Measurements from ENCODE around the gene COL1A1. TPM values are rescaled to one million over a fixed set of nuclear protein-coding genes. Genes with fewer than 3 reads are reported as not detected.

COL1A1 gene
- polyA plus RNA-seq (ENCODE audit: insufficient read length in 12 of 12) = over 10,000 TPM in 1 of 12 donors, 1,000 to 10,000 TPM in 11; 2,279 to 10,060 (median 4,381) TPM
- long read RNA-seq, donor 1, full-length matches to known transcripts = 36 of 250 reads
- long read RNA-seq, donor 1, partial matches to known transcripts = 214 of 250 reads
- long read RNA-seq, donor 1, other reads (novel, unspliced or antisense) = 0 of 250 reads
- long read RNA-seq, donor 2, full-length matches to known transcripts = 373 of 2,343 reads
- long read RNA-seq, donor 2, partial matches to known transcripts = 1,931 of 2,343 reads
- long read RNA-seq, donor 2, other reads (novel, unspliced or antisense) = 39 of 2,343 reads
- long read RNA-seq, donor 3, full-length matches to known transcripts = 186 of 2,202 reads
- long read RNA-seq, donor 3, partial matches to known transcripts = 2,016 of 2,202 reads
- long read RNA-seq, donor 3, other reads (novel, unspliced or antisense) = 0 of 2,202 reads
- long read RNA-seq, donor 4, full-length matches to known transcripts = 251 of 1,291 reads
- long read RNA-seq, donor 4, partial matches to known transcripts = 1,028 of 1,291 reads
- long read RNA-seq, donor 4, other reads (novel, unspliced or antisense) = 12 of 1,291 reads
- long read RNA-seq, donor 5, full-length matches to known transcripts = 296 of 1,445 reads
- long read RNA-seq, donor 5, partial matches to known transcripts = 1,137 of 1,445 reads
- long read RNA-seq, donor 5, other reads (novel, unspliced or antisense) = 12 of 1,445 reads
- long read RNA-seq, donor 6, full-length matches to known transcripts = 239 of 1,014 reads
- long read RNA-seq, donor 6, partial matches to known transcripts = 765 of 1,014 reads
- long read RNA-seq, donor 6, other reads (novel, unspliced or antisense) = 10 of 1,014 reads
- long read RNA-seq, donor 7, full-length matches to known transcripts = 346 of 1,297 reads
- long read RNA-seq, donor 7, partial matches to known transcripts = 938 of 1,297 reads
- long read RNA-seq, donor 7, other reads (novel, unspliced or antisense) = 13 of 1,297 reads
- long read RNA-seq, donor 8, full-length matches to known transcripts = 440 of 2,567 reads
- long read RNA-seq, donor 8, partial matches to known transcripts = 2,090 of 2,567 reads
- long read RNA-seq, donor 8, other reads (novel, unspliced or antisense) = 37 of 2,567 reads
- long read RNA-seq, donor 9, full-length matches to known transcripts = 297 of 2,815 reads
- long read RNA-seq, donor 9, partial matches to known transcripts = 2,504 of 2,815 reads
- long read RNA-seq, donor 9, other reads (novel, unspliced or antisense) = 14 of 2,815 reads
- long read RNA-seq, donor 10, full-length matches to known transcripts = 604 of 2,529 reads
- long read RNA-seq, donor 10, partial matches to known transcripts = 1,854 of 2,529 reads
- long read RNA-seq, donor 10, other reads (novel, unspliced or antisense) = 71 of 2,529 reads
- long read RNA-seq, donor 11, full-length matches to known transcripts = 513 of 6,301 reads
- long read RNA-seq, donor 11, partial matches to known transcripts = 5,711 of 6,301 reads
- long read RNA-seq, donor 11, other reads (novel, unspliced or antisense) = 77 of 6,301 reads

- DNase-seq = peak; percentile 95
These were observed at the start of gene COL1A1 for GRCh38 chr17:50201276-50201854. TSS of gene COL1A1 (minus strand) at chr17:50201631. CDS start at chr17:50201513, 118 bp downstream.

GRCh38 chr17:50248255-50248654 lies 46.8 kb upstream of the COL1A1 start:
- DNase-seq = no peak

- no peak for DNase-seq
These were observed 43.3 kb upstream of the COL1A1 start for GRCh38 chr17:50244771-50245170.

- DNase-seq = no peak
These were observed 40.0 kb upstream of the COL1A1 start for GRCh38 chr17:50241431-50241830.

- no peak for DNase-seq
These were observed 39.4 kb upstream of the COL1A1 start for GRCh38 chr17:50240851-50241250.

- no peak for DNase-seq
These were observed 38.5 kb upstream of the COL1A1 start for GRCh38 chr17:50239937-50240336.

- no peak for DNase-seq
These were observed 37.3 kb upstream of the COL1A1 start for GRCh38 chr17:50238601-50239280.

- DNase-seq = no peak
These were observed 36.5 kb upstream of the COL1A1 start for GRCh38 chr17:50237901-50238300.

GRCh38 chr17:50234581-50234980 lies 33.1 kb upstream of the COL1A1 start:
- no peak for DNase-seq

- no peak for DNase-seq
These were observed 24.3 kb upstream of the COL1A1 start for GRCh38 chr17:50225701-50226240.

GRCh38 chr17:50222922-50223321 lies 21.5 kb upstream of the COL1A1 start:
- no peak for DNase-seq

GRCh38 chr17:50221864-50222545 lies 20.6 kb upstream of the COL1A1 start:
- no peak for DNase-seq

- no peak for DNase-seq
These were observed 19.9 kb upstream of the COL1A1 start for GRCh38 chr17:50221266-50221863.

GRCh38 chr17:50220811-50221210 lies 19.4 kb upstream of the COL1A1 start:
- DNase-seq = no peak

GRCh38 chr17:50219939-50220465 lies 18.6 kb upstream of the COL1A1 start:
- DNase-seq = no peak

GRCh38 chr17:50219342-50219741 lies 17.9 kb upstream of the COL1A1 start:
- DNase-seq = no peak

GRCh38 chr17:50218771-50219315 lies 17.4 kb upstream of the COL1A1 start:
- DNase-seq = no peak

- no peak for DNase-seq
These were observed 16.8 kb upstream of the COL1A1 start for GRCh38 chr17:50218071-50218759.

Data from muscle of arm (tissue), 14 donors.